DMS114 treated with DMSO at 0.1 percent for 48 hours (cell line): ENCODE results near the gene PDE11A.

Experiments used
- DNase-seq: peaks from one replicate; lab custom pipeline; 2025; ENCODE audit not compliant: unreplicated experiment; lab: John Stamatoyannopoulos, UW

PDE11A gene

DNA sequence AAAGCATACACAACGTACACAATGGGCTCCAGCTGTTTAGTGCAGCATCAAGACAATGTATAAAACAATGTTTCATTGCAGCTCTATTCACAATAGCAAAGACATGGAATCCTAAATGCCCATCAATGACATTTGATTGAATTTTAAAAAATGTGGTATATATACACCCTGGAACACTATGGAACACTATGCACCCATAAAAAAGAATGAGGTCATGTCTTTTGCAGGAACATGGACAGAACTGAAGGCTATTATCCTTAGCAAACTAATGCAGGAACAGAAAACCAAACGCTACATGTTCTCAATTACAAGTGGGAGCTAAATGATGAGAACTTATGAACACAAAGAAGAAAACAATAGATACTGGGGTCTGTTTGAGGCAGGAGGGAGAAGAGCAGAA, 364.5 kb downstream of the PDE11A start:
- no peak for DNase-seq

DNA sequence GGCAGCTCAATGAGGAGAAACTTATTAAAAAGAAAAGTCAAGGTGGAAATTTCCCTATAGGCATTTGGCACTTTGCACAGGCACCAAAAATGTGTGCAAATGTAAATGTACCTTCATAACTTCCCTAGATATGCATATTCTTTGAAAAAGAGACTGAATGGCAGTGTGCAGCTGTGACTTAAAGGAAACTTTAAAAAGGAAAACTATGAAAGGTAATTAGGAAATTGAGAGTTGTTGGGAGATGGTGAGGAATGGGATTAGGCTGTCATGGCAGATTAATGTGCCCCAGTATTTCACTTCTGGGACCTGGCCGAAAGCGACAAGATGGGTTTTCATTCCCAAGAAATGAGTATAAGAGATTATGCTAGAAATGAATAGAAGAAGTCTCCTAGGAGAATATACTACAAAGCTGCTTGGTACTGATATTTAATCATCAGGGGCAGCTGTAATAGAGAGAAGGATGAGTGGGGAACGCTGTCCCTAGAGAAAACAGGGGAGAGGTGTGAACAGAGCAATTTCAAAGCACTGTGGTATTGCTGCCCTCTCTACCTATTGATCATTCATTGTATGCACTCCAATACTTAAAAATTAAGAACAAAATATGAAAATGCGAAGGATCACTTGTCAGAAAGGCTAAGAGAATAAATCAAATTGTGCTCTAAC, 366.9 kb downstream of the PDE11A start:
- DNase-seq, result no peak

DNA sequence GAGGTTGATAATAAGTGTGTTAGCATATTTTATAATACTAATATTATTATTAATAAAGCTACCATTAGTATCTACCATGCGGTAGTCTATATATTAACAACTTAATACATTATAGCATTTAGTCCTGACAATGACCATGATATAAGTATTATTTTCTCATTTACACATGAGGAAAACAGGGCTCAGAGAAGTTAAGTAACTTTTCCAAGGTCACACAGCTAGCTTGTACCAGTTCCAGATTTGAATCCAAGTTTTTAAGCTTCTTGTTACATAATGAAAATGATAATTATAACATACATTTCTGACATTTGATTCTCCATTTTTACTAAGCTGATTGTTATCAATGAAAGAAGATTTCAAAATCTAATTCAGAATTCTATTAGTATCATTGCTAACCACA, 369.4 kb downstream of the PDE11A start:
- no peak for DNase-seq

DNA sequence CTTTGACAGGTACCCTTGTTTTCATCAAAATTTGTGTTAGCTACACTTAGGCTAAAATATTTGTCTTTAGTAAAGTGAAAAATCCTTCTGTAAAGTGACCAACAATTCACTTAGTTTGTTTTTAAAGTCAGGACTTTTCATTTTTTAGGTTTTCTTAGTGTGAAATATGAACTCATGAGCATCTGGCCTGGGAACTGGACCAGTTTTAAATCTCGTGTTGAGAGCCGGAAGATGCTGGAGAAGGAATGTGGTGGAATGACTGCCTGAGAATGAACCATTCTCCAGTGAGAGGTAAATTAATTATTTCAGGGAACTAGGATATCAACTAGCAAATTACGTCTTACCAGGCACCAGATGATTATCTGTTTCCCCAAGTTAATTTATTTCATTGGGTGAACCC, 374.3 kb downstream of the PDE11A start:
- DNase-seq, result no peak

DNA sequence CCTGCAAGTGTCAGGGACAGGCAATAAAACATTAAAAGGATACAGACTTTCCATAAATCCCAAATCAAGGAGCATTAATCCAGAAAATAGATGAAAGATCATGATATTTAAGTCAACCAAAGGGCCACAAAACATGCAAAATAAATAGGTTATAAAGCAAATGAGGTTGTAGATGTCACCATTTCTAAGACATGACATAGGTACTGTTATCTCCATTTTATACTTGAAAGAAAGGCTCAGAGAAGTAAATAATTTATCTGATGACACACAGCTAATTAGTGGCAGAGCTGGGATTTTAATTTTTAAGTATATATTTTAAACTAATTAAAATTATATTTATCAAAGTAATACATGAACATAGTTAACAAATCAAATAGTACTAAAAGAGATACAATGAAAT, 378.2 kb downstream of the PDE11A start:
- no peak for DNase-seq

DNA sequence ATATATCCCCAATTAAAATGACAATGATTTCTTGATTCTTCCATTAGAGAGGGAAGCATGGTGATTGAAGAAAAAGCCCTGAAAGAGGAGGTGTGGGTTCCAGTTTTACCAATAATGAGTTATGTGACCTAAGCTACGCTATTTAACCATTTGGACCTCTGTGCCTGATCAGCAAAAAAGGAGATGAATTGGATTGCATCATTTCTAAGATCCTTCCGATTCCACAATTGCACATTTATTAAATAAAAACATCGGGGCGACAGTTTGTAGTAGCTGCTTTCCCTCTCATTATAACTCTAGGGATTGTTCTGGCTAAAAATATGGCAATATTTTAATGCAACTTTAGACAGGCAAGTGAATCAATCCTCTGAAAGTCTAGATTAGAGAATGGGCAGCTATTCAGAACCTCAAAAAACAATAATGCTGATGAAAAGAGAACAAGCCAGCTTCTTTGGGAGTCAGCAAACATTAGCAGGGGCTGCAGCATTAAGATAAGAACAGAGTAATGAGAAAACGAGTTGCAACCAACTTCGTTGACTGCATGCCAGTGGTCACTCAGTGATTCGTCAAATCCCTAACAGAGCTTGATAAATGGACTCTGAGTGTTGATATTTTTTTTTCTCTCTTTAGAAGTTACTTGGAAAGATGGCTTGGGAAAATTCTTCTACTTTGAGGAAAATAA, 378.8 kb downstream of the PDE11A start:
- no peak for DNase-seq

DNA sequence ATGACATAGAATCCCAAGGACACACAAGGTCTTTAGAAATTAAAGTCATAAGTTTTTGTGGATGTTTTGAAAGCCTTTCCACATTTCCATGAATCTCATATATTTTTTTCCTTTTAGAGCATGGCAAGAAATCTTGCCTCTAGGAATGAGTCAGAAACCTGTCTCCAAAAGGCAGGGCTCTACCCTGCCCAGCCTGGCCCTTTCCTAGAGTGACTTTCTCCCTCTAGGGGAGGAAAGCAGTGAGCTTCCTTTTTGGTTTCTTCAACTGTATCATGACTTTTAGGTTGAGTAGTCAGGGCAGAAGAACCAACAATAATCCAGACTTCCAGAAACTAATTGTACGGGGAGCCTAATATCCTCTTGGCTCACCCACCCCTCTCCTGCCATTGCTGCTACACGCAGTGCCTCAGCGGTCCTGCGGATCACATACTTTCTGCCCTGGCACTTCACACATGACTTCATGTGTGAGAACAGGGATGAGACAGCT, 379.8 kb downstream of the PDE11A start:
- DNase-seq, result no peak

DNA sequence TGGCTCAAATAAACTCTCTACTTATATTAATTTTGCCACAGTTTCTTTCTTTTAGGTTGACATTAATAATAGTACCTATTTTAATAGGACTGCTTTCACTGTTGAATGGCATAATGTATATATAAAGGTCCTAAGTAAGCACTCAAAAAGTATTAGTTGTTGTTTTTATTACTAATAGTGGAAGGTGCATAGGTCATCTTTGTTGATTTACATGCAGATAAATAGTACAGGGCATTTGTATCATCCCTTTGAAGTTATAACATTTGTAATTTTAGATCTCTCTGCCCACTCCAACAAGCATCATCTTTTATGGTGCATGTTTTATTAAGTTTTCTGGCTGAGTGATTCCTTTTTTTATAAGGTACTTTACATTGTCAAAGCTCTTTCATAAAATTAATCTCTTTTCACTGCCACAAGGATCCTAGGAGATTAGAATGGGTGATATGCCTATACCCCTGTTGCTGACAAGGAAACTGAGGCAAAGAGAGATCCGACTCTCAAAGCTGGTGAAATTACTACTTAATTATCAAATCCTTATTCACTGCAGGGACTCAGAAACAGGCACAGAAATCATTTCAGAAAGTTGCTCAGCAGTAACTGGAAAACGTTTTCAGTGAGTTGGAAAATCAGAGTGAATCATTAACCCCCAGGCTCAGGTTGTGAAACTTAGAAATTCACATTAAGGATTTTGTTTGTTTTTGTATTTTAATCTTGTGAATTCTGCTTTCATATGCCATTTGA, 380.4 kb downstream of the PDE11A start:
- no peak for DNase-seq

DNA sequence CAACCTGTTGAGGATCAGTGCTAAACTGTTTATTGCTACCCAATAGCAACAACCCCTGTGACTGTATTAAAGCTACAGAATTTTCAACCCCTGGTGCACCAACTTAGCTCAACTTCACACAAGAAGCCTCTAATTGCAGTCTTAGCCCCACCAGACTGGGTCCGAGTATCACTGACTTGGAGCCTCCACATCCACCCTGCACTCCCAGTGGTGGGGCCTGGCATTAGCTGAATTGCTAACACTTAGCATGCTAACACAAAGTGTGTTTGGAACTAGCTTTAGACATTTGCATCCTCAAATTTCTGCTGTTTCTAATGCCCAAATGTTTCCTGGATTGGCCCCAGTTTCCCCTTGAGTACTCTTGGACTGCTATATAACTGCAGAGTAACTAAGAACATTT, 381.4 kb downstream of the PDE11A start:
- no peak for DNase-seq

DNA sequence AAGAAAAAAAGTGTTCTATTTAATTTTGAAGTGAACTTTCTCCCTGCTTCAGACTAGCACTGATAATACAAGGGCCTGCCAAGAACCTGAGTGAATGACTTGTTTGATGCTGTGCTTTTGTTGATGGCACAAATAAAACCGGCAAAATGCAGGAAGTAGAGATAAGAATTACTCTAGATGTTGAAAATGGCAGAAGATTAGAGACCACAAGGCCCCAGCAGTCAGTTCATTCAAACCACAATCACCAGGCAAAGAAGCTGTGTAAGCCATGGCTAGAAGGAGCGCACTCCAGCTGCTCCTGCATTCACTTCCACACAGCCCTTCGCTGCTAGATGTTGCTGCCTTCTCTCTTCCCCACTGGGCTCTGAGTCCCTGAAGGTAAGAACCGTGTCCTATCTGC, 383.0 kb downstream of the PDE11A start:
- DNase-seq, result no peak

DNA sequence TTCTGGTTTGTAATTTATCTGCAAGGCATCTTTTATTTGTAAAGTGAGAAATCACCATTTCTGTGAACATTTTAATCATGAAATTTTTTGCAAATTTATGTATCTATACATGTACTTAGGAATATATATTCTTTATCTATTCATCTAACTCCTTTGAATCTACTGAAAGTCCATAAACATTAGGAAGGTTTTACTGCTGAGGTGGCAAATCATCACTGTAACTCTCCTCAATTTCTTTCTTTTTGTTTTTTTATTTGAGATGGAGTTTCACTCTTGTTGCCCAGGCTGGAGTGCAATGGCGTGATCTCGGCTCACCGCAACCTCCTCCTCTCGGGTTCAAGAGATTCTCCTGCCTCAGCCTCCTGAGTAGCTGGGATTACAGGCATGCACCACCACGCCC, 383.7 kb downstream of the PDE11A start:
- DNase-seq, result no peak

DNA sequence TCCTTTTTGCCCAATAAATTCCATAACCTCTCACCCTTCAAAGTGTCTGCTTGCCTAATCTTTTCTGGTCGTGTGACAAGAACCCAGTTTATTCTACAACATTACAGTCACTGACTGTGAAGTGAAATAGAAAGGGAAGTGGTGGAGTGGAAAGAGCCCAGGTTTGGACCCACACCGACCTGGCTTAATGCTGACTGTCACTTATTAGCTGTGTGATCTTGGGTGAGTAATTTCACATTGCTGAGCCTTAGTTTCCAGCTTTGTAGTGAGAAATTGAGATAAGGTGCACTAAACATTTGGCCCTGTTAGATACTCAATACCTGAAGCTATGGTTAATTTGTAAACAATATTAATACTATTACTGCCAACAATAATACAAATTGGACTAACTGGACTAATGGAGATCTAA, 388.9 kb downstream of the PDE11A start:
- DNase-seq, result no peak

DNA sequence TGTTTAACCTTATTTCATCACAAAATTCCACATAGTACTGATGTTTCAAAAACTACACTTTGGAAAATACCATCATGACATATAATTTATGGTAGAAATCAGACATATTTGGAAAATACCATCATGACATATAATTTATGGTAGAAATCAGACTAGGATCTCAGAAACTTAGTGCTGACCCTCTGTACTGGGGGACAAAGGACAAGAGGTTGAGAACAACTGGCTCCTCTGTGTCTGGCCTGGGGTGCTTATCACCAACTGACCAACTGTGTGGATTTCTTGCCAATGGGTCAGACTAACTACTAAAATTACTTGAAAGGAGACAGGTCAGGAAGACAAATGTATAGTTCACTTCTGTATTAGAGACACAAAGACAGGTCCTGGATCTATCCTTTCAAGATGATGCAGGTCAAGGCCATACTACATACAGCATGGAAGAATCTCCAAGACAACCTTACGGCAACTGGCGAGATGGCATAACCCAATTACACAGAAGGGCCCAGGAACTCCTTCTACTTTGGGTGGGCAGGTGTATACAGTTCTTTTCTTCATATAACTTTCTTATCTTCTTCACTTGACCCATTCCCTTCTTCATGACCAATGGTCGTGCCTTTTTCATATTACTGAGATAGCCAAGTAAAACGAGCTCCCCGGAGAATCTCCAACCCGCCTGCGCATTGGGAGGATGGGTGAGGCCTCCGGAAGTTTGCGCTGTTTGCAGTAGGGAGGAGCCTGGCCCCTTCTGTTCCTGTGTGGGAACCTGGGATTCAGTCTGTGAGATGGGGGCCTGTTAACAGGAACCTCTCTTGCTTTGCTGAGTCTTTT, 389.5 kb downstream of the PDE11A start:
- no peak for DNase-seq

DNA sequence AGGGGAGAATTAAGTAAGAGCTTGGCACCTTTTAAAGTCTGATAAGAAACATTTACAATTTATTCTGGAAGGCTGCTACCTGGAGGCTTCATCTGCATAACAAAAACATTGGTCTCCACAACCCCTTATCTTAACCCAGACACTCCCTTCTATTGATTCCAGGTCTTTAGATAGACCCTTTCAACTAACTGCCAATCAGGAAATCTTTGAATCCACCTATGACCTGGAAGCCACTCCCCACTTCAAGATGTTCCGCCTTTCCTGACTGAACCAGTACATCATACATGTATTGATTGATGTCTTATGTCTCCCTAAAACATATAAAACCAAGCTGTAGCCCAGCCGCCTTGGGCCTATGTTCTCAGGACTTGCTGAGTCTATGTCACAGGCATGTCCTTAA, 390.6 kb downstream of the PDE11A start:
- no peak for DNase-seq

DNA sequence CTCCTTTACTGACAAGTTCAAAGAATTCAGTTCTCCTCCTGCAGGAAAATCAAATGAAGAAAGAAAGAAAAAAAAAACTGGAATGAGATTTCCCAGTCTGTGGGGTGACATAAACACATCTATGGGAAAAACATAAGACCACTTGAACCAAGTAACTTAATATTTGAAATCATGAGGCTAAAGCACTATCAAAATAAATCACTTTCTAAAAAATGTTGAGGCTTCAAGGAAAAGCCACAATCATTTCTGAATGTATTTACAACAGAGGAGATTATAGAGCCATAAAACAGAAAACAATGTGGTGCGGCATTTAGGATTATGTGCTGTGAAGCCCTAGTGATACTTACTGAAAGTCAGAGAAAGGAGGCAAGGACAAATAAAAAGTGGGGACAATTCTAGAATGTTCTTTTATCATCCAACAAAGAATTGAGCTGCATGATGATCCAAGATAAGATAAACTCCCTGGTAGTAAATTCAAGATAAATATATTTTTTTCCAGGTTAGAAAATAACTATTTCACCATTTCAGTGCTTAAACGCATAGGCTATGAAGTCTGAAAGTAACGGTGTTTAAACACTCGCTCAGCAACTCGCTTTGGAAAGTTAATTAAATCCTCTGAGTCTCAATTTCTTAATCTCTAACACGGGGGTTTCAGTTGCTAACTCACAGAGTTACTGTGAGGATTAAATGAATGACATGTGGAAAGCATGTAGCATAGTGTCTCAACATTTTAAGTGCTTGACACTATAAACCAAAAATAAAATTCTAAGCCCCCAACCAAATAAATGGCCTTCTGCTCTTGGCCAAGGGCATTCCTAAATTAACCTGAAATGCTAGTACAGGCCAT, 391.5 kb downstream of the PDE11A start:
- DNase-seq, result no peak

DNA sequence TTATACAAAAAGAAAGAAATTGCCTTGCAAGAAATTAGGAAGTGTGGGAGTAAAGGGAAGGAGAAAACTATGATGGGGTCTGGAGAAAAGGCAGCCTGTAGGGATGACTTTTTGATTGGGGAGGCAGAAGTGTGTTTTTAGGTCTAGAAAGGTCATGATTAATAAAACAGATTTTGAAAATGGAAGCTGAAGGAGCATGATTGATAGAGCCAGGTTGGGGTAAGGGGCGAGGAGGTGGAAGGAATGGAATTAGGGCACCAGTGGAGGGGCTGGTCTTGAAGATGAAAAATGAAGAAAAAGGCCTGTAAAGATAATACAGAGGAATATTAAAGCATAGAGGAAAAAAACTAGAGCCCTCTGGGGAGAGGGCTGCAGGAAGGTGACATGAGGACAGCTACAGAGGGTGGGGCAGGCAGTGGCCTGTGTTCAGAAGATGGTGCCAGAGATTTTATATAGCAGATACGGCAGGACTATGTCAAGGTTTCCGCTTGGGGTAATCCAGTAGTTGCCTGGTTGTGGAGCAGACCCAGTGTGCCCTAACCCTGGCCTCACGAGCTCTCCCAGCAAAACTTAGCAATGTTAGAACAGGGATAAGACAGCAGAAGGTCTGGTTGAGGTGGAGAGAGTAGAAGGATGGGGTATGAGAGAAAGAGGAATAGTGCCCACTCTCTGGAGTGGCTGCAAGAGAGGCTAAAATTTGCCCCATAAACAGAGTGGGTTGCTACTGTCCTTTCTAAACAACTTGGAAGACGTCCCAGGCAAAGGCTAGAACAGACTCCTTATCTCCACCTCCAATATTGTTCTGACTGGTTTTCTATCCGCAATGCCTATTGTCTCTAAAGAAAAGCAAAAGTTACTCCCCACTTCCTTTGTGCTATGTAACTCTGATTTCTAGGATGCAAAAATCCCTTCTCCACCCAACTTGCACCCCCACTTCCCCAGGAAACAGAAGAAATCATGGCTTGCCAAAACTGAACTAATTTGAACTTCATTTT, 392.7 kb downstream of the PDE11A start:
- no peak for DNase-seq

DNA sequence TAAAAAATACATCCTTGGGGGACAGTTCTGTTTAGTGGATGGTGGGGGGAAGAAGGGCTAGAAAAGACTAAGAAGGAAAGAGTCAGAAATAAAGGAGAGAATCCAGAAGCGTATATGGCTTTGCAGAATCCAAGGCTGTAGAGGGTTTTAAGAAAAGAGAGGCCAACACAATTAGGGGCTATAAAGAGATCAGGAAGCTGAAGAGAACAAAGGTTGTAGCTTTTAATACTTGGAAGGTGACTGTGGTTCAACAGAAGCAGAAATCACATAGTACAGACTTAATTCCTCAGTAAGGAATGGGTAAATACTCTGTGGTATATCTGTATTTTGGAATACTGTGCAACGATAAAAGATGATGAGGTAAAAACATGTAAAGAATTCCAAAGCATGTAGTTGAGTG, 393.6 kb downstream of the PDE11A start:
- no peak for DNase-seq

DNA sequence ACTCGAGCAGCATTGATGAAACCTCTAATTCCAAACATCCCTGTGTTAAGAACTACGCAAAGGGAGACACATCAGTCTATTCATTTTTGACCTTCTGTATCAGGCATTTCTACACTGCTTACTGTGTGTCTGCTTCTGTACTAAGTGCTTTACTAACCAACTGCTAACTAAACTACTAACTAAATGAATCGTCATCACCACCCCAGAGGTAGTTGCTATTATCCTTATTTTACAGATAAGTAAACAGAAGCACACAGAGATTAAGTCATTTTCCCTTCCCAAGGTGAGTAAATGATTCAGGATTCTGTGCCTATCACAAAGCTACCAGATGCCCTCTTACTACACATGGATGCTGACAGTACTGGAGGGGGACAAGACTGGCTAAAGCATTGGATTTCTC, 395.9 kb downstream of the PDE11A start:
- DNase-seq, result no peak

DNA sequence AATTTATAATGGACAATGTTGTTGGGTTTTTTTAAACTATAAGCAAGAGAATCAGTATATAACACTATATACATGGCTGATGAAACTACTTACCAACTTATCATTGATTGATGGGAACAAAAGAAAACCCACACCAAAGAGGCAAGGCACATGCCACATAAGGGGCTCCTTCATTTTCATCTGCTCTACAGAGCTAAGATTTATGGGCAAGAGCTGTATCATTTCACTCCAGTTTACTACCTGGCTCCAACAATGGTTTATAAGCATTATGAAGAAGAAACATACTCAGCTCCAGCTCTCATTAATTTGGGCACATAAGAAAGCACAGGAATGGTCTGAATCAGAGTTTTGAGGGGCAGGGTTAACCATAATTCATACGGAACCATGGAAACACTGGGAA, 396.8 kb downstream of the PDE11A start:
- no peak for DNase-seq
